ENCODE results near the gene PAQR9.

The PAQR9 gene

GRCh38 chr3:142914286-142914811 is 49.1 kb downstream of the PAQR9 start:
- no peak for DNase-seq

GRCh38 chr3:142913432-142913831 is 50.0 kb downstream of the PAQR9 start:
- no peak for DNase-seq

GRCh38 chr3:142912402-142913172 is 50.9 kb downstream of the PAQR9 start:
- no peak for DNase-seq
